GM21360 (cell line): ENCODE results near the gene ULBP3.

Experiments used
- ATAC-seq: cut with Tn5 transposase; IDR thresholded peaks from one replicate; pipeline ENCODE4 v1.9.1; 2021; ENCODE audit warnings: mild to moderate bottlenecking, moderate library complexity; ENCODE audit not compliant: unreplicated experiment

ULBP3 gene

GRCh38 chr6:150068720-150069648 lies at the start of gene ULBP3:
ULBP3 (minus strand) TSS chr6:150069121; CDS start chr6:150069066, 55 bp downstream.
- peak; percentile 81 for ATAC-seq

GRCh38 chr6:150118627-150119026 lies 49.7 kb upstream of the ULBP3 start:
- no peak for ATAC-seq

DNA sequence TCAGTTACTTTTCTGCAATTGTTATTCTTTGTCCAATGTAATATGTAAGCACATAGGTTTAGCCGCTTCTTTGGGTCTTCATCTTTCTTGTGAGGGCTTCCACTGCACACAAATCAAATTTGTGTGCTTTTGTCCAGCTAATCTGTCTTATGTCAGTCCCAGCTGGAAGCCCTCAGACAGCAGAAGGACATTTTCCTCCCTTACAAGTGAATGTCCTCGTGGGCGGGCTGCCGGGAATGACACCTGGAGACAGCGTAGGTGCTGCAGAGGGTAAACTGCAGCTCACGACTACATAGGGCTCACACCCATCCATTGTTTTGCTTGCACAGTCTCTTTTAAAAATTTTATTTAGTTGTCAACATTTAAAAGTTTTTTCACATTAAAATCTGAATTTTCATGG lies 49.3 kb upstream of the ULBP3 start:
- no peak for ATAC-seq

- ATAC-seq: no peak
Observed at GRCh38 chr6:150116200-150116800, 47.4 kb upstream of the ULBP3 start.

GRCh38 chr6:150115769-150116168 lies 46.8 kb upstream of the ULBP3 start:
- no peak for ATAC-seq

DNA sequence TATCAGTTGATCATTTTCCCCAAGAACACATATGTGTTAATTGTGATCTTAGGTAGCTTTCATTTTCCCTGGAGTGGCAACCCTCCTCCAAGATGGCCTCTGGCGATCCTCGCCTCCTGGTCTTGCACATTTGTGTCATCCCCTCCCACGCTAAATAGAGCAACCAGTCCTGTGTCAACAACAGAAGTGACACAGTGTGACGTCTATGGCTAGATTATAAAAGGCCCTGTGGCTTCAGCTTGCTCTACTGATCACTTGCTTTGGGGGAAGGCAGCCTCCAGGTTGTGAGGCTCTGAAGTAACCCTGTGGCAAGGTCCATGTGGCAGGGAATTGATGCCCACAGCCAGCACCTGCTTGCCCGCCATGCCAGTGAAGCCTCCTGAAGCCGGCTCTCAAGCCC lies 43.3 kb upstream of the ULBP3 start:
- ATAC-seq: no peak

GRCh38 chr6:150102750-150103270 lies 33.9 kb upstream of the ULBP3 start:
- ATAC-seq: no peak

GRCh38 chr6:150100745-150101144 lies 31.8 kb upstream of the ULBP3 start:
- no peak for ATAC-seq

DNA sequence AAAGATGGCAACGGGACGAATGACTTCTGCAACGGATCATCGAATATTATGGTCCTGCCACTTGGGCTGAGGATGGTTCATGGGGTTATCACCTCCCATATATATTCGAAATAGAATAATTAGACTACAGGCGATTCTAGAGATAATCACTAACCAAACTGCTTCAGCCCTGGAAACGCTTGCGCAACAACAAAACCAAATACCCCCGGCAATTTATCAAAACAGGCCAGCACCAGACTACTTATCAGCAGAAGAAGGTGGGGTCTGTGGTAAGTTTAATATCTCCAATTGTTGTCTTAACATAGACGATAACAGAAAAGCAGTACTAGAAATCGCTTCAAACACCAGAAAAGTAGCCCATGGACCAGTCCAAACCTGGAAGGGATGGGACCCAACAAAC lies 31.0 kb upstream of the ULBP3 start:
- ATAC-seq: no peak

DNA sequence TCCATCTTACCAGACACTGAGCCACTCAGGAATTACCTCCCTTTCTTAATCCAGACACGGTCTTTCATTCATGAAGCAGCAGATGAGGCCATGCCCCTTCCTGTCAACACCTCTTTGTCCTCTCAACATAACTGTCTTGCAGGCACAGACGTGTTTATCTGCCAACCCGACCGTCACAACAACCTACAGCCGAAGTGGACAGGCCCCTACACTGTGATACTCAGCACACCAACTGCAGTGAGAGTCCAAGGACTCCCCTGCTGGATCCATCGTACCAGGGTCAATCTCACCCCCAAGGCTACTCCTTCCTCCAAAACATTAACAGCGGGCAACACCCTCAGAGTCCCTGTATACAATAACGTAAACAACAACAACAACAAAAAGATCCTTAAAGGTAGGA lies 30.6 kb upstream of the ULBP3 start:
- ATAC-seq: no peak

GRCh38 chr6:150098155-150098554 lies 29.2 kb upstream of the ULBP3 start:
- ATAC-seq: no peak

DNA sequence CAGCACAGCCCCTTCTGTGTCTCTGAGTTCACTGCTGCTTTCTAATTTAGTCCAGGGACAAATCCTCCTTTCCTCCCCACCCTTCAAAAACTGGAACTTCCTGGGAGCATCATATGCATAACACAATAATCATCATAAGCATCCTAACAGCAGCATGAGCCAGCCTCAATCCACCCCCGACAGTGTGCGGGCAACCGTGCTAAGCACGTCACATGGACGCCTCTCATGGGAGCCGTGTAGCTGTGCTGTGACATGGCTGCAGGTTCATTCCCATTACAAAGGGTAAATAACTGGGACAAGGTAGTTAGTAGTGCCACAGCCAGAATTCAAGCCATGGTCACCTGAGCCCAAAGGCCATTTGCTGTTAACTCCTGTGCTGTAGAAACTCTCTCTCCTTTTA lies 24.5 kb upstream of the ULBP3 start:
- no peak for ATAC-seq

- ATAC-seq: no peak
Observed at GRCh38 chr6:150091476-150091875, 22.6 kb upstream of the ULBP3 start.

DNA sequence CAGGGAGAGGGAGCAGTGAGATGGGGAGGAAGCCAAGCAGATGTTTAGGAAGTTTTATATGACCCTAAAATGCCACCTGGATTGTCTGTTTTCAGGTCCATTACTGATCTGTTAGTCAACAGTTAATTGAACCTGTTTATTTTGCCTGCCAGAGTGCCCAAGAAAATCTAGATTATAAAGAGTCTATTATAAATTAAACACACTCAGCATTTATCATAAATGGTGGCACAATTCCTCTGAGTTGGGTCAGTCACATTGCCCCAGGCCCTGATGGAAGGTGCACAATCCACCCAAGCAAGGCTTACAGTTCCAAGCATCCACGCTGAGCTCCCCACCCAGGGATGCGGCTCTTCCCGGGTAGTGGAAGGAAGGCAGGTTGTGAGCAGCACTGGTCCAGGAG lies 21.4 kb upstream of the ULBP3 start:
- ATAC-seq: no peak

DNA sequence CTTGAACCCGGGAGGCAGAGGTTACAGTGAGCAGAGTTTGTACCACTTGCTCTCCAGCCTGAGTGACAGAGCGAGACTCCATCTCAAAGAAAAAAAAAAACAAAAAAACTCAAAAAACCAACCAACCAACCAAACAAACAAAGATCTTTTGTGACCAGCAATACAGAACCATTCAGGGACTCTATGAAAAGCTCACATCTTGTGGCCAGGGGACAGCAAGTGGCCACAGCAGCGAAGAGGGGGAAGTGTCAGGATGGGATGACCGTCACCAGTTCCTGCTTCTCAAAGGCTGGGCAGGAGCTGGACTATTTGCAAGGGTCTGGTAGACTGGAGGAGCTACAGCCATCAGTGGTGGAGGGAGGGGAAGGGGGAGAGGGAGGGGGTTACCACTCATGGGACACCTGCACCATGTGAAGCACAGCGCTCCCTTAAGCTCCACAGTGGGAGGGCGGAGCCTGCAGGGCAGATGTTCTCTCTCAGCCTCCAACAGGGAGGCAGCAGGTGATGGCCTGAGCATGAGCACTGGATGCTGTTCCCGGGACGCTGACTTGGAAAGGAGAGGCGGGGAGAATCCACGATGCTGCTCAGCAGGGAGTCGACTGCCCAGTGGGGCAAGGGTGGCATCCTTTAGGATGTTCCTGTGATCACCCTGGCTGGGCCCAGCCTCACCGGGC lies 19.7 kb upstream of the ULBP3 start:
- no peak for ATAC-seq

DNA sequence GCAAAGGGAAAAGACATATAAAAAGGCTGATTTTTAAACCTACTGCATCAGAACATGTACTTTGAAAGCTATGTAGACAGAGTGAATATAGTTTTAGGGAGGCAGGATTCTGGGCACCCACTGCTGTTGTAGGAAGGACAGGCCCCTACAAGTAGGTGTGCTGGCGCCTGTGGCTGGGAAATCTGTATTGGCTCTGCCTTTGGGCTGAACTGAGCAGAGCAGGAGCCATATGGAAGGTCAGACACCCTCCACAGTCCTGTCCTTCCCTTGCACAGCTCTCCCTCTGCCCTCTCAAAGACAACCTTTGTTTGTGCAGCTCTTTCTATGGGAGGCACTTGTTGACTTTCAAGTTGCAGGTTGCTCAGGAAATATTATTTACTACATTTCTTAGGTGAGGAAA lies 18.4 kb upstream of the ULBP3 start:
- ATAC-seq: no peak

GRCh38 chr6:150086026-150086425 lies 17.1 kb upstream of the ULBP3 start:
- ATAC-seq: no peak

DNA sequence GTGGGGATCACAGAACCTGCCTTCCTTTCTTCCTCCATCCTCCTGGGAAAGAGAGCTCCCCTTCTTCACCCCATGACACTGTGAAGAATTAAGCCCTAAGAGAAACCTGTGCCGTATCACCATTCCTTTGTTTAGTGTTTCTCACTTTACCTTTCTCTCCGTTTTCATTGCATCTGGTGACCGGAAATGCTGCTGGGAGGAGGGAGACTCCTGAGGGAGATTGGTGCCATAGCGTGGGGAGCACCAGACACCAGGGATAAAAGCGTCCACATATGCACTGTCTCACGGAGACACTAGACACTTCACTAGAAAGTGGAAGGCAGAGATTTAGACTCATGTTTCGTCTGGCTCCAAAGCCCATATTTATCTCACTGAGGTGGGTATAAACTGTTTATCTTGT lies 15.5 kb upstream of the ULBP3 start:
- ATAC-seq: no peak

DNA sequence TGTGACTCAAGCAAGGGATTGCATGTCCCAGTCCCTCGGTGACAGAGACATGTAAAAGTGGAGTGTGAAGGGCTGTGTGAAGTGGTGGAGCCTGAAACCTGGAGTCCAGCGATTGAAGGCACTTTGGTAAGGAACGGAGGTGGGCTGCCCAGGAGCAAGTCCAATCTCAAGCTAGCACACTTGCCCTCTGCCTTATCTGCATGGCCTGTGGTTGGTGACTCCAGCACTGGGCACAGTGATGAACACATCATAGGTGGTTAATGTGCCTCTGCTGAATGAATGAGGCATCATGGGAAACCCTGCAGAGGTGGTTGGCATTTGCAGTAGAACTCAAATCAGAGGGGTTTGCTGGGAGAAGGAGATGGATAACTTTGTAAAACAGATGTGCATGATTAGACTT lies 14.9 kb upstream of the ULBP3 start:
- ATAC-seq: no peak

GRCh38 chr6:150081702-150082101 lies 12.8 kb upstream of the ULBP3 start:
- no peak for ATAC-seq

GRCh38 chr6:150079604-150080003 lies 10.7 kb upstream of the ULBP3 start:
- no peak for ATAC-seq

DNA sequence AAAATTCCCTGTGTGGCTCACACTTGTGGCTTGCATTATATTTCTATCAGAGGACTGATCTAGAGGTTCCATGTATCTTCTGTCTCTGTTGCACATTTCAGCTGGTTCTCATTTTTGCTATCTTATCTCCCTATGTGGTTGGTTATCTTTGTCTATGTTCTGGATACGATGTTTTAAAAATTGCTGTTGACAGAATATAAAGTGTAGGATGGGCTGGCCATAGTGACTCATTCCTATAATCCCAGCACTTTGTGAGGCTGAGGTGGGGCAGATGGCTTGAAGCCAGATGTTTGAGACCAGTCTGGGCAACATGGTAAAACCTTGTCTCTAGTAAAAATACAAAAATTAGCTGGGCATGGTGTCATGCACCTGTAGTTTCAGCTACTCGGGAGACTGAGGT lies 9.9 kb upstream of the ULBP3 start:
- no peak for ATAC-seq
